Caco-2 (cell line): ENCODE measurements around the gene GPC6. TPM values are rescaled to one million over a fixed set of nuclear protein-coding genes. Genes with fewer than 3 reads are reported as not detected.
A peak's percentile ranks its signal among the peaks of the same experiment; 100 is the strongest.

ENCODE experiments used
- BruUV-seq: library from RNA; stranded (reverse); fragments of 400-500 nt; replicated peaks from 2 replicates; lab custom pipeline; 2021; lab: Mats Ljungman, UMichigan
- CTCF ChIA-PET: fragments of 300-600 bp; sonication (Branson Sonifier 250); formaldehyde crosslinking; loops from one replicate; lab custom pipeline; 2022; ENCODE audit warnings: antibody characterized with exemption; lab: Charles Lee
- POLR2A ChIA-PET: fragments of 300-600 bp; sonication (Branson Sonifier 250); formaldehyde crosslinking; loops from one replicate; lab custom pipeline; 2022; ENCODE audit warnings: antibody characterized with exemption; lab: Charles Lee
- DNase-seq, 2 experiments: peaks; one replicate each; pipeline versions ENCODE4 v3.0.0 to v3.0.0-alpha.2; 2020 to 2022
- H3K27me3 ChIP-seq: replicated peaks from 2 replicates; pipeline ENCODE4 v1.6.0; 2011; ENCODE audit warnings: low read length; ENCODE audit not compliant: control insufficient read depth, insufficient read depth
- H3K36me3 ChIP-seq: 2 replicates; pipeline ENCODE4 v1.5.1; 2011; ENCODE audit warnings: low read length; ENCODE audit not compliant: control insufficient read depth, insufficient read depth
- H3K4me1 ChIP-seq: fragments of 250-450 bp; sonication (Bioruptor Pico); 2 replicates; pipeline ENCODE4 v1.5.1; 2020; ENCODE audit warnings: mild to moderate bottlenecking
- H3K4me3 ChIP-seq: 2 replicates; pipeline ENCODE4 v1.5.1; 2011; ENCODE audit warnings: low read depth, mild to moderate bottlenecking, control low read depth, low read length
- H3K9me3 ChIP-seq: fragments of 250-450 bp; sonication (Bioruptor Pico); 2 replicates; pipeline ENCODE4 v1.5.1; 2020; ENCODE audit warnings: mild to moderate bottlenecking, moderate library complexity
- H3K27ac Mint-ChIP-seq: one replicate; pipeline ENCODE4 v1.8.0; 2022; ENCODE audit warnings: mixed read lengths; ENCODE audit not compliant: unreplicated experiment
- H3K27me3 Mint-ChIP-seq: one replicate; pipeline ENCODE4 v1.8.0; 2022; ENCODE audit warnings: mixed read lengths; ENCODE audit not compliant: insufficient read depth, unreplicated experiment
- H3K36me3 Mint-ChIP-seq: one replicate; pipeline ENCODE4 v1.8.0; 2022; ENCODE audit warnings: mild to moderate bottlenecking, mixed read lengths; ENCODE audit not compliant: insufficient read depth, unreplicated experiment
- H3K4me1 Mint-ChIP-seq: one replicate; pipeline ENCODE4 v1.8.0; 2022; ENCODE audit warnings: low read depth, mixed read lengths; ENCODE audit not compliant: unreplicated experiment
- H3K4me3 Mint-ChIP-seq: one replicate; pipeline ENCODE4 v1.8.0; 2022; ENCODE audit warnings: mild to moderate bottlenecking, moderate library complexity, mixed read lengths; ENCODE audit not compliant: unreplicated experiment
- H3K9me3 Mint-ChIP-seq: one replicate; pipeline ENCODE4 v1.8.0; 2022; ENCODE audit warnings: mixed read lengths; ENCODE audit not compliant: unreplicated experiment
- intact Hi-C: fragments of 100-400 bp; cut with micrococcal nuclease; formaldehyde crosslinking; loops from one replicate; pipeline ENCODE4 v1.10.0; 2022; ENCODE audit not compliant: unreplicated experiment
- total RNA-seq: library from RNA; stranded (reverse); gene quantifications from 2 replicates; pipeline ENCODE4 v1.2.3, GENCODE V29; 2022
- TF ChIP-seq, protein P1 (sequence below), 2 experiments: fragments of 200-600 bp in 1 of 2; IDR thresholded peaks; 1 replicate in 1 of 2; 2 replicates in 1 of 2; pipeline versions ENCODE4 v1.5.1 to v1.8.0; 2011 to 2022; ENCODE audit warnings: antibody characterized with exemption in 1 of 2, control low read depth in 1 of 2, inconsistent platforms in 1 of 2, low read depth in 1 of 2, low read length in 1 of 2, mild to moderate bottlenecking in 1 of 2, moderate library complexity in 1 of 2; ENCODE audit not compliant: insufficient read depth in 1 of 2, severe bottlenecking in 1 of 2, unreplicated experiment in 1 of 2

The GPC6 gene
- total RNA-seq, 1 experiment from 2014 or later: 0.16 TPM

DNA sequence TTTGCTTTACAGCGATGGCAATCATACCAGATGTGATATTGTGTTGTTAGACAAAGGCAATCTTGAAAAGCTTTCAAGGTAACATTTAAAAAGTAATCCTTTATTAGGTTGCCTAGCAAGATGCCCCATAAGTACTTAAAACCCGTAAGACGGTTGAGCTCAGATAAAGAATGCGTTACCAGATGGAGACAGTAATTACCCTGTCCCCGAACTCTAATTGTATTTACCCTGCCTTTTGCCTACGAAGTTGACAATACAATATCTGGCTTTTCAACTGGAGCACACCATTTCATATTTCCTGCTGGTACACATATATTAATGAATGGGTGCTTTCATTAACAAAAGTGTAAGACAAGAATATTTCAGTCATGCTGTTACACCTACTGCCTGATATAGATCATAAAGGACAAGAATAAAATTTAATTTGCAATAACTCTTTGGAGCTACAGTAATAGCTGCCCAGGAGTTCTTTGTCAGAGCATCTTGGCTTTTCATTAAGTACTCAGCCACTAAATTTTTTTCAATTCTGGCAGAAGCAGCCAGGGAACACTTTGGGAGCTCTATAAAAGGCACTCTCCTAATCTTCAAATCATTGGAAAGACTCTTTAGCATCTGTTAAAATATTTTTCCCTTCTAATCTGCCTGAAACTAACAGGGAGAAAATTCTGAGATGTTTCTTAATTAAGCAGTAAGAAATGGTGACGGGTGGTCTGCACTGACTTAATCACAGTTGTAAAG lies 1189.1 kb downstream of the GPC6 start:
- CTCF ChIA-PET: interaction anchor here (0.8 to 1.1 kb wide), 2 partner anchors 20 to 32 kb away, joined by 4 to 5 read pairs; no protein-coding TSS in a partner anchor
- Histone ChIP-seq H3K36me3 (no peaks in the 10 kb centered on the region), H3K9me3 (no peaks in the 10 kb centered on the region), H3K27me3 (no peaks in the 10 kb centered on the region), H3K4me3 (no peak overlapping the region), H3K4me1 (no peaks in the 10 kb centered on the region)
- POLR2A ChIA-PET: no interaction called here
- no peaks in the 10 kb centered on the region for H3K36me3 Mint-ChIP-seq
- DNase-seq: no peak
- H3K4me3 Mint-ChIP-seq: no peak overlapping the region
- H3K27ac Mint-ChIP-seq: no peak overlapping the region
- H3K9me3 Mint-ChIP-seq: no peaks in the 10 kb centered on the region
- intact Hi-C loops: no loop called here
- TF ChIP-seq, protein P1, sequence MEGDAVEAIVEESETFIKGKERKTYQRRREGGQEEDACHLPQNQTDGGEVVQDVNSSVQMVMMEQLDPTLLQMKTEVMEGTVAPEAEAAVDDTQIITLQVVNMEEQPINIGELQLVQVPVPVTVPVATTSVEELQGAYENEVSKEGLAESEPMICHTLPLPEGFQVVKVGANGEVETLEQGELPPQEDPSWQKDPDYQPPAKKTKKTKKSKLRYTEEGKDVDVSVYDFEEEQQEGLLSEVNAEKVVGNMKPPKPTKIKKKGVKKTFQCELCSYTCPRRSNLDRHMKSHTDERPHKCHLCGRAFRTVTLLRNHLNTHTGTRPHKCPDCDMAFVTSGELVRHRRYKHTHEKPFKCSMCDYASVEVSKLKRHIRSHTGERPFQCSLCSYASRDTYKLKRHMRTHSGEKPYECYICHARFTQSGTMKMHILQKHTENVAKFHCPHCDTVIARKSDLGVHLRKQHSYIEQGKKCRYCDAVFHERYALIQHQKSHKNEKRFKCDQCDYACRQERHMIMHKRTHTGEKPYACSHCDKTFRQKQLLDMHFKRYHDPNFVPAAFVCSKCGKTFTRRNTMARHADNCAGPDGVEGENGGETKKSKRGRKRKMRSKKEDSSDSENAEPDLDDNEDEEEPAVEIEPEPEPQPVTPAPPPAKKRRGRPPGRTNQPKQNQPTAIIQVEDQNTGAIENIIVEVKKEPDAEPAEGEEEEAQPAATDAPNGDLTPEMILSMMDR (IDR thresholded peaks at IDR 0.05; ENCODE audit: insufficient read depth in 1 of 2, low read depth in 1 of 2, low read length in 1 of 2, severe bottlenecking in 1 of 2, unreplicated experiment in 1 of 2): no peak
- H3K27me3 Mint-ChIP-seq: peaks cover 15% of the 10 kb centered on the region
- H3K4me1 Mint-ChIP-seq: no peaks in the 10 kb centered on the region
- no TSS peak for BruUV-seq

DNA sequence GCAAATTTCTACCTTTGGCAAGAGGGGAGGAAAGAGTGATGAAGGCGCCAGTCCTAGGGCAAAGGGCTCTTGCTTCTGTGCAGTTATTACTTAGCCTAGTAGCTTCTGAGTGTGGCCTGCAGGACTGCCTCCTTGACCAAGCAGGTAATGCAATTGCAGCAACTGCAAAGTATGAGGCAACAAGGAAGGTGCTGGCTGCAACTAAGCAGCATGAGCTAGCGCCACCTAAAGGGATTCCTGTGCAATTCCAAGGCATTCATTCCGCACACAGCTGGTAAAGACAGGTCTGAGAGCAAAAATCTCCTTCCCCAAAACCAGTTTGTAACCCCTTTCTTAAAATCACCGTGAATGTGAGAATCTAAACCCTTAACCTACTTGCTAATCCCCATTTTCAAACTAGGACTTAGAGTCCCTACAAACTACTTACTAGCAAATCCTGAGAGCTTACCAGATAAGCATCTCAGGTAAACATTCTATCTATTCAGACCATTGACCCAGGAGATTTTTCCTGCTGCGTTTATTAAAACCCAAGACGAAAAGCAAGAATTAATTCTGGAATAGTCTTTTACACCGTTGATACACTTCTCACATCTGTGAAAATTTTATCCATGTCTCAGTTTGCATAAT lies 1190.0 kb downstream of the GPC6 start:
- DNase-seq: peak; percentile 53 to 56
- ChIA-PET CTCF (interaction anchor here (0.6 to 1.1 kb wide), 3 partner anchors 19 to 220 kb away, joined by 4 to 5 read pairs (median 4); no protein-coding TSS in a partner anchor), POLR2A (interaction anchor here (0.9 kb wide), 1 partner anchor 21 kb away, joined by 3 read pairs; no protein-coding TSS in a partner anchor)
- H3K9me3 ChIP-seq: no peaks in the 10 kb centered on the region
- Mint-ChIP-seq H3K36me3 (no peaks in the 10 kb centered on the region), H3K4me1 (no peaks in the 10 kb centered on the region), H3K9me3 (no peaks in the 10 kb centered on the region), H3K27ac (no peak overlapping the region), H3K4me3 (no peak overlapping the region), H3K27me3 (peaks cover 14% of the 10 kb centered on the region)
- no peaks in the 10 kb centered on the region for H3K36me3 ChIP-seq
- intact Hi-C loops: no loop called here
- no peaks in the 10 kb centered on the region for H3K27me3 ChIP-seq
- TF ChIP-seq, protein P1 (IDR thresholded peaks at IDR 0.05; ENCODE audit: insufficient read depth in 1 of 2, low read depth in 1 of 2, low read length in 1 of 2, severe bottlenecking in 1 of 2, unreplicated experiment in 1 of 2): peak; percentile 47 to 54
- H3K4me3 ChIP-seq: no peak overlapping the region
- BruUV-seq: no TSS peak
- H3K4me1 ChIP-seq: no peaks in the 10 kb centered on the region

DNA sequence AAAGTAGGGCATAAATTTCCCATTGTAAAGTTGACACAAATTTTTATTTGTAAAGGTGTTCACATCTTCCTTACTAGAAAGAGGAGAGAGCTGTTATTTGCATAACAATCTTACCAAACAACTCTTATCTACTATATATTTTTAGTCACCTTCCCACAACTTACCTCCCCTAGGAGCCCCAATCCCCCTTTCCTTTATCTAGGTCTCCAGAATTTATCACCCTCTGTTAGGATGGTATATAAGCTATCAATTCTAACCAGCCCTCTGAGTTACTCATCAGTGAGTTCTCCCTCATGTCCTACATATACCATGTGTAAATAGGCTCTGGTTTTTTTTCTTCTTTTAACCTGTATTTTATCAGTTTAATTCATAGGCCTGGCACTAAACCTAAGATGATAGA lies 1190.7 kb downstream of the GPC6 start:
- Mint-ChIP-seq H3K4me3 (no peak overlapping the region), H3K36me3 (no peaks in the 10 kb centered on the region), H3K27me3 (peaks cover 12% of the 10 kb centered on the region), H3K9me3 (no peaks in the 10 kb centered on the region), H3K4me1 (no peaks in the 10 kb centered on the region), H3K27ac (no peak overlapping the region)
- intact Hi-C loops: no loop called here
- CTCF ChIA-PET: no interaction called here
- BruUV-seq: no TSS peak
- H3K4me3 ChIP-seq: no peak overlapping the region
- no peaks in the 10 kb centered on the region for H3K36me3 ChIP-seq
- TF ChIP-seq, protein P1 (IDR thresholded peaks at IDR 0.05; ENCODE audit: insufficient read depth in 1 of 2, low read depth in 1 of 2, low read length in 1 of 2, severe bottlenecking in 1 of 2, unreplicated experiment in 1 of 2): no peak
- H3K4me1 ChIP-seq: no peaks in the 10 kb centered on the region
- H3K9me3 ChIP-seq: no peaks in the 10 kb centered on the region
- POLR2A ChIA-PET: no interaction called here
- no peak for DNase-seq
- no peaks in the 10 kb centered on the region for H3K27me3 ChIP-seq
